Small intestine (tissue), 7 donors: ENCODE measurements around the gene FRAS1. TPM values are rescaled to one million over a fixed set of nuclear protein-coding genes. Genes with fewer than 3 reads are reported as not detected.
A peak's percentile ranks its signal among the peaks of the same experiment; 100 is the strongest.
"Not testable (repeated sequence)": the region's sequence is repeated elsewhere in the genome, so short reads cannot be mapped to it uniquely, and the experiment has no call there.

Experiments
- DNase-seq, 2 donors: peaks; one replicate each; pipeline versions ENCODE4 v3.0.0 to v3.0.0-alpha.2; 2013
- FAIRE-seq: peaks from 2 replicates; lab custom pipeline; 2012; peaks lifted over from hg19 to GRCh38; lab: Jason Lieb, UNC
- H3K27ac ChIP-seq, 3 donors: one replicate each; pipeline ENCODE4 v1.5.1; 2013; ENCODE audit warnings: low read length in 2 of 3, mild to moderate bottlenecking in 2 of 3, control low read depth in 1 of 3, inconsistent platforms in 1 of 3, low read depth in 1 of 3, moderate library complexity in 1 of 3
- H3K27me3 ChIP-seq, 3 donors: one replicate each; pipeline ENCODE4 v1.6.1; 2013; ENCODE audit warnings: low read length in 3 of 3, inconsistent platforms in 1 of 3; ENCODE audit not compliant: control insufficient read depth in 3 of 3, insufficient read depth in 3 of 3
- H3K36me3 ChIP-seq, 3 donors: one replicate each; pipeline ENCODE4 v1.6.1; 2013; ENCODE audit warnings: low read length in 3 of 3, inconsistent platforms in 1 of 3, low read depth in 1 of 3, mild to moderate bottlenecking in 1 of 3, moderate library complexity in 1 of 3; ENCODE audit not compliant: control insufficient read depth in 3 of 3, insufficient read depth in 2 of 3
- H3K4me1 ChIP-seq, 3 donors: one replicate each; pipeline ENCODE4 v1.6.1; 2013; ENCODE audit warnings: low read length in 2 of 3, inconsistent platforms in 1 of 3, low read depth in 1 of 3, mild to moderate bottlenecking in 1 of 3, moderate library complexity in 1 of 3; ENCODE audit not compliant: control insufficient read depth in 3 of 3, insufficient read depth in 2 of 3
- H3K4me3 ChIP-seq, 3 donors: one replicate each; pipeline ENCODE4 v1.5.1; 2013; ENCODE audit warnings: low read length in 3 of 3, control low read depth in 1 of 3, inconsistent platforms in 1 of 3, low read depth in 1 of 3, mild to moderate bottlenecking in 1 of 3, moderate library complexity in 1 of 3
- H3K9me3 ChIP-seq, 2 donors: one replicate each; pipeline ENCODE4 v1.6.1; 2013; ENCODE audit warnings: low read depth in 1 of 2, low read length in 1 of 2; ENCODE audit not compliant: control insufficient read depth in 2 of 2, insufficient read depth in 1 of 2
- WGBS, 3 donors: extraction: QIAGEN DNeasy Blood & Tissue Kit; methylation state at CpG; one replicate each; pipeline ENCODE4 v1.1.7; 2013; 5-methylcytosine and 5-hydroxymethylcytosine counted together
- polyA plus RNA-seq, 4 donors: library from polyadenylated mRNA; stranded (reverse) in 3 of 4; unstranded in 1 of 4; fragments of 200-250 nt in 3 of 4; fragments of 120-200 nt in 1 of 4; gene quantifications; one replicate each; pipeline versions ENCODE4 v1.2.1 to v1.2.3, GENCODE V29; 2013
- donor health status: healthy with polysubstance abuse.
- donor health status: control.
- donor health status: control.
- donor health status: Bipolar disorder and iron deficiency.
- donor health status: healthy.

Gene FRAS1
- polyA plus RNA-seq, 4 donors, result 0.16 to 12.6 TPM; not detected in 2

DNA sequence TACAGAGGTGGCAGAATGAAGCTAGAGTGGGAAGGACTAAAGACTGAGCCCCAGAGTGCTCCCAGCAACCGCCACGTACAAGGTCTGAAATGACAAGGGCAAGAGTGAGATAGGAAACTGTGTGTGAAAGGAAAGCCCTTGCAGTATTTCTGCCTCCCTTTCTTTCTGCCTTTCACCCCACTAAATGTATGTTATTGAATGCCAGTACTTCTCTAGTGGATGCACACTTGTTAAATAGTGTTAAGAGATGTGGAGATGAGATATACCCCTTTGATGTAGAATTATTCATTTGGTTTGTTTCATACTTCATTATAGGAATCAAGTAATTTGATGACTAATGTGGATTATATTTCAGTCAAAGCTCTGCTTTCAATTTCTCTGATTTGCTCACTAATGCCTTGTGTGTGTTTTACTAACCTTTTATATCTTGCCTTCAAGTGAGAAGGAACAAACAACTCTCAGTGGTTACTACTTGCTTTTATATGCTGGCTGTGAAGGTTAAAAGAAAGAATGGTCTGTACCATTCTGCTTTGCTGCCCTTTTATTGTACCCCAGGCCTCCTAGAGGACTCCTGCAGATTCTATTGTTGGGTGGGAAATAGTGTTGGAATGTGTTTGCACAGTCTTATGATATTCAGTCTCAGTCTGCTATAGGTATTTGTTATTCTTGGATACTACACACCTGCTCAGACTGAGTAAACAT, 486.5 kb downstream of the FRAS1 start:
- H3K27me3 ChIP-seq, result no peaks in the 10 kb centered on the region
- 71 to 89% (median 81%) methylated on average over 2 of the region's 2 CpGs for WGBS, 3 donors
- no peak for FAIRE-seq
- H3K9me3 ChIP-seq, result no peaks in the 10 kb centered on the region
- H3K36me3 ChIP-seq, result peaks cover 0 to 8% (median 0%) of the 10 kb centered on the region in 3 donors
- no peak for DNase-seq
- no peak overlapping the region for H3K4me3 ChIP-seq
- no peak overlapping the region for H3K27ac ChIP-seq
- H3K4me1 ChIP-seq, result peaks cover 0 to 5% (median 0%) of the 10 kb centered on the region in 3 donors

DNA sequence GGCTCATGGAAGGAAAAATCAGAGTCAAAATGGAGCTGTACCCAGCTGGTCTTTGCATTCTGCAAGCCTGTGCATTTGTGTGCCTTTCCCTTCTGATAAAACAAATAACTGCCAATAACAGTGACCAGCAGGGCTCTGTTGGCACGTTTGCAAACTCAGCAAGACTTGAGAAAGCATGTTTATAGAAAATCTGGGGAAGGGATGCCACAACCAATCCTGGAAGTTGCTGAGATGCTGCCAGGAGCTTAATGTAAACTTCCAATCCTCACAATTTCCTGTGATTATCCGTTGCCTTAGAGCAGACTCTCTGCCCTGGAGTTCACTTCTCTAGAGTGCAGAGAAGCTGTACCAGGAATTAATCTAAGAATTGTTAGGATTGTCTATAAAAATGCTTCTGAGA, 487.6 kb downstream of the FRAS1 start:
- Histone ChIP-seq H3K4me1 (peaks cover 0 to 5% (median 0%) of the 10 kb centered on the region in 3 donors), H3K4me3 (no peak overlapping the region), H3K36me3 (peaks cover 0 to 8% (median 0%) of the 10 kb centered on the region in 3 donors), H3K27ac (no peak overlapping the region), H3K27me3 (no peaks in the 10 kb centered on the region), H3K9me3 (no peaks in the 10 kb centered on the region)
- FAIRE-seq (no peak), DNase-seq (no peak)
- 25 to 44% (median 43%) methylated on average over 2 of the region's 2 CpGs for WGBS, 3 donors

DNA sequence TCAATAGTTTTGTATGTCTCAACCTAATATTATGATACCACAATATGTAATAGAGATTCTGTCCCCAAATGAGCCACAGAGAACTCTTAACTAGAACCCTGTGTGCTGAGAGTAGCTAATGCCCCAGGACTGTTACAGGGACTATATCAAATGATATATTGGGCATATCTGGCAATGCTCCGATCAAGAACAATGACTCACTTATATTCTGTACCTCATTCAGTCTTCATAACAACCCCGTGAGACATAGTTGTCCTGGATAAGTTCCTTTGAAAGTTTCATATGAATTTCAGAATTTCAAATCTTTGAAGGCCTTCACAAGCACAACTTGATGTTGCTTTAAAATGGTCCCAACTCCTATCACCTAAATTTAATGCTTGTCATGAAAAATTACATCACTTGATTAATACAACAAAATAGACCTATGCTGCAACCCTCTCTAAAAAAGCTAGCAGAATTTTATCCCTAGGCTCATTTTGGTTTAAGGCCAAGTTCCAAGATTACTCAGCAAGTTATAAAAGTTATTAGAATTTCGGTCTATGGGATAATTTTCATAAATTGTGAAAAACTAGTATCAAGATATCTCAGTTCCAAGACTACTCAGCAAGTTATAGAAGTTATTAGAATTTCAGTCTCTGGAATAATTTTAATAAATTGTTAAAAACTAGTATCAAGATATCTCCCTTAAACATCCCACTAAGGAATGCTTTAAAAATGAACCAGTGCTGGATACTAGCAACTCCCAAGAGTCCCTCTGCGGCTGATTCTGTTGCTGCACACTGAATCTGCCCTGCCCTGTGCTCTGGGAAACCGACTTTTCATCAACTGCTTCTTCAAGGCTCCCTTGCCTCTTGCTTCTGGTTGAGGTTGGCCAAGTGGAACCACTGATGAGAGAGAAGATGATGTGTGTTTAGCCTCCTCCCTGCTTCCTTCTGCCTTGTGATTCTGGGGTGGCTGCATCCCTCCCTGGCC, 488.4 kb downstream of the FRAS1 start:
- H3K4me1 ChIP-seq, result peaks cover 0 to 5% (median 0%) of the 10 kb centered on the region in 3 donors
- no peak for DNase-seq
- H3K4me3 ChIP-seq, result no peak overlapping the region
- FAIRE-seq, result no peak
- peaks cover 0 to 6% (median 0%) of the 10 kb centered on the region in 3 donors for H3K36me3 ChIP-seq
- WGBS, 3 donors, result 43 to 70% (median 59%) methylated on average over 5 of the region's 5 CpGs
- peaks cover 0 to 3% (median 0%) of the 10 kb centered on the region in 3 donors for H3K27me3 ChIP-seq
- no peak overlapping the region for H3K27ac ChIP-seq
- no peaks in the 10 kb centered on the region for H3K9me3 ChIP-seq

DNA sequence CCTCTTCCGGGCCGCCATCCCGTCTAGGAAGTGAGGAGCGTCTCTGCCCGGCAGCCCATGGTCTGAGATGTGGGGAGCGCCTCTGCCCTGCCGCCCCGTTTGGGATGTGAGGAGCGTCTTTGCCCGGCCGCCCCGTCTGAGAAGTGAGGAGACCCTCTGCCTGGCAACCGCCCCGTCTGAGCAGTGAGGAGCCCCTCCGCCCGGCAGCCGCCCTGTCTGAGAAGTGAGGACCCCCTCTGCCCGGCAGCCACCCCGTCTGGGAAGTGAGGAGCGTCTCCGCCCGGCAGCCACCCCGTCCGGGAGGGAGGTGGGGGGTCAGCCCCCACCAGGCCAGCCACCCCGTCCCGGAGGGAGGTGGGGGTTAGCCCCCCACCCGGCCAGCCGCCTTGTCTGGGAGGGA, 490.8 kb downstream of the FRAS1 start:
- H3K27me3 ChIP-seq, H3K4me3 ChIP-seq, DNase-seq, H3K36me3 ChIP-seq, FAIRE-seq, H3K27ac ChIP-seq, H3K9me3 ChIP-seq: not testable (repeated sequence)
- H3K4me1 ChIP-seq, result peaks cover 0 to 12% (median 0%) of the 10 kb centered on the region in 3 donors
- 93 to 97% (median 95%) methylated on average over 17 to 28 of the region's 28 CpGs for WGBS, 3 donors

DNA sequence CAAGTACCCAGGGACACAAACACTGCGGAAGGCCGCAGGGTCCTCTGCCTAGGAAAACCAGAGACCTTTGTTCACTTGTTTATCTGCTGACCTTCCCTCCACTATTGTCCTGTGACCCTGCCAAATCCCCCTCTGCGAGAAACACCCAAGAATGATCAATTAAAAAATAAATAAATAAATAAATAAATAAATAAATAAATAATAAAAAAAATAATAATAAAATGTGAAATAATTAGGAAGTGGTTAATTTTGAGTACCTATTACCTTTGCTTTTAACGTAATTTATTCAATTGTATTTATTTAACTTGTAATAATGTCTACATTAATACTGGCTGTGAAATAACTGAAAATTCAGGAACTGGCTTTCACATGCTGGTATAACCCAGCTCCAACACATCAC, 491.8 kb downstream of the FRAS1 start:
- H3K27me3 ChIP-seq, H3K4me3 ChIP-seq, FAIRE-seq, H3K36me3 ChIP-seq, H3K27ac ChIP-seq, H3K9me3 ChIP-seq, DNase-seq: not testable (repeated sequence)
- WGBS, 3 donors, result 85 to 90% (median 89%) methylated on average over 2 of the region's 4 CpGs
- H3K4me1 ChIP-seq, result peaks cover 0 to 17% (median 0%) of the 10 kb centered on the region in 3 donors

- WGBS, 3 donors, result 3 to 7% (median 5%) methylated on average over 51 to 65 of the region's 65 CpGs
- Histone ChIP-seq H3K27ac (peak within 1 kb of the TSS in 2 of 3 donors; percentile 74 to 90), H3K9me3 (no peaks in the 10 kb centered on the region), H3K27me3 (peaks cover 0 to 3% (median 0%) of the 10 kb centered on the region in 3 donors), H3K4me3 (peak within 1 kb of the TSS; percentile 45 to 65 (median 62)), H3K4me1 (peaks cover 0 to 18% (median 0%) of the 10 kb centered on the region in 3 donors), H3K36me3 (peaks cover 0 to 10% (median 0%) of the 10 kb centered on the region in 3 donors)
- DNase-seq, result peak; percentile 73 to 90
- FAIRE-seq, result no peak
Measured at GRCh38 chr4:78551420-78552351, 494.6 kb downstream of the FRAS1 start, which contains the start of gene ANXA3. Gene ANXA3 (plus strand): TSS chr4:78551770. CDS start chr4:78554474, 2,704 bp downstream.

- Histone ChIP-seq H3K27me3 (peaks cover 0 to 3% (median 0%) of the 10 kb centered on the region in 3 donors), H3K9me3 (no peaks in the 10 kb centered on the region), H3K4me3 (peak overlapping the region in 2 of 3 donors; percentile 62 to 65), H3K36me3 (peaks cover 0 to 13% (median 0%) of the 10 kb centered on the region in 3 donors), H3K4me1 (peaks cover 0 to 23% (median 0%) of the 10 kb centered on the region in 3 donors), H3K27ac (peak overlapping the region in 1 of 3 donors; percentile 90)
- no peak for FAIRE-seq
- 39 to 55% (median 44%) methylated on average over 10 of the region's 10 CpGs for WGBS, 3 donors
- DNase-seq, result peak in 1 of 2 donors; percentile 77
Measured at GRCh38 chr4:78552389-78553042, 495.4 kb downstream of the FRAS1 start.
